GM12801 (cell line): ENCODE results near the gene MAP3K19.

ENCODE experiments used
- TF ChIP-seq, protein P1 (sequence below): IDR thresholded peaks from one replicate; pipeline ENCODE4 v1.5.1; 2011; ENCODE audit warnings: control low read depth; ENCODE audit not compliant: insufficient read length; ENCODE audit errors: extremely low read depth

The MAP3K19 gene

DNA sequence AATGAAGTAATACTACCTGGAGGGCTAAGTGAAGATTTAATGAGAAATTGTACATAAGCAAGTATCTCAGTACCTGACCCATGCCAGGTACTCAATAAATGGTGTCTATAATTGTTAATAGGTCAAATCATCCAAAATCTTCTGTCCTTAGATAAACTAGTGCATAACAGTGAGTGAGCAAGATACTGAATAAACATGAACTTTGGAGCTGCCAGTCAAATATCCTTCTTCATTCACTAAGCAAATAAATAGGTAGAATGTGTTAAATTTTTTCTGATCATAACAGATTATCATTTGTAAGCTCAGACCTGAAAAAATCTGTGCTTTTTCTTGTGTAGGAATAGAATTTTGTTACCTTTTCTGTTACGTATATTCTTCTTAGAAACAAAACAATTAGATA, 44.4 kb upstream of the MAP3K19 start:
- TF ChIP-seq, protein P1, sequence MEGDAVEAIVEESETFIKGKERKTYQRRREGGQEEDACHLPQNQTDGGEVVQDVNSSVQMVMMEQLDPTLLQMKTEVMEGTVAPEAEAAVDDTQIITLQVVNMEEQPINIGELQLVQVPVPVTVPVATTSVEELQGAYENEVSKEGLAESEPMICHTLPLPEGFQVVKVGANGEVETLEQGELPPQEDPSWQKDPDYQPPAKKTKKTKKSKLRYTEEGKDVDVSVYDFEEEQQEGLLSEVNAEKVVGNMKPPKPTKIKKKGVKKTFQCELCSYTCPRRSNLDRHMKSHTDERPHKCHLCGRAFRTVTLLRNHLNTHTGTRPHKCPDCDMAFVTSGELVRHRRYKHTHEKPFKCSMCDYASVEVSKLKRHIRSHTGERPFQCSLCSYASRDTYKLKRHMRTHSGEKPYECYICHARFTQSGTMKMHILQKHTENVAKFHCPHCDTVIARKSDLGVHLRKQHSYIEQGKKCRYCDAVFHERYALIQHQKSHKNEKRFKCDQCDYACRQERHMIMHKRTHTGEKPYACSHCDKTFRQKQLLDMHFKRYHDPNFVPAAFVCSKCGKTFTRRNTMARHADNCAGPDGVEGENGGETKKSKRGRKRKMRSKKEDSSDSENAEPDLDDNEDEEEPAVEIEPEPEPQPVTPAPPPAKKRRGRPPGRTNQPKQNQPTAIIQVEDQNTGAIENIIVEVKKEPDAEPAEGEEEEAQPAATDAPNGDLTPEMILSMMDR = no peak

GRCh38 chr2:135086222-135086621, 39.0 kb upstream of the MAP3K19 start:
- TF ChIP-seq, protein P1 = no peak

DNA sequence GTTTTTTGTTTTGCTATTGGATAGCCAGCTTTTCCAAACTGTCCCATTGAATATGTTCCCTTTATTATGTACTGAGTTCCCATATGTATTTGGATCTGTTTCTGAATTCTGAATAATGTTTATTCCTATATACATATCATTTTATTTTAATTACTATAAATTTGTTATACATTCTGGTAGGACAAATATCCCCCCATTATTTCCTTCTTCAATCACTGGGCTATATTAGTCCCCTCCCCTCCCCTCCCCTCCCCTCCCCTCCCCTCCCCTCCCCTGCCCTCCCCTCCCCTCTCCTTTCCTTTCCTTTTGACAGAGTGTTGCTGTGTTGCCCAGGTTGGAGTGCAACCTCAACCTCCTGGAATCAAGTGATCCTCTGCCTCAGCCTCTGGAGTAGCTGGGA, 31.2 kb upstream of the MAP3K19 start:
- TF ChIP-seq, protein P1 = no peak

- TF ChIP-seq, protein P1 = no peak
Observed at GRCh38 chr2:135076556-135076955, 29.3 kb upstream of the MAP3K19 start.

GRCh38 chr2:135074216-135074615, 27.0 kb upstream of the MAP3K19 start:
- TF ChIP-seq, protein P1 = no peak

- TF ChIP-seq, protein P1 = no peak
Observed at GRCh38 chr2:135072125-135072997, 25.1 kb upstream of the MAP3K19 start.

DNA sequence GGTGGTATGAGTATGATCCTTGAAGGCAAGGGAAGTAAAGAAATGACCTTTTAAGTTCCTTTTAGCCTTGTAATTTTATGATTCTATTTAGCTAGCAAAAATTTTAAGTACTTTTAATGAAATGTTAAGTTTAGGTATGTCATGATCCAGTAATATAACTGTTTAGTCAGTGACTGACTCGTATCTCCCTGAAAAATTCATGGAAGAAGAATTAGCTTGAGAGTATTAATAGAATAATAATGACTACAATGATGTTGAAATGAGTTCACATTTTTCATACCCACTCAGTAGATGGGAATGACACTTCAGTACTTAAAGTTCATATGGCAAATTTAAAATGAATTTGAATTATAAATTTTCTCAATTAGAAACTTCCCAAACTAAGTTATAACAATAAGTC, 19.5 kb upstream of the MAP3K19 start:
- TF ChIP-seq, protein P1 = no peak
